Muscle of leg (tissue), 11 donors: ENCODE data around the gene GPR17. TPM values are rescaled to one million over a fixed set of nuclear protein-coding genes. Genes with fewer than 3 reads are reported as not detected.

Source experiments
- DNase-seq: peaks from one replicate; pipeline ENCODE4 v3.0.0; 2013
- H3K27ac ChIP-seq: one replicate; pipeline ENCODE4 v1.5.1; 2013; ENCODE audit warnings: mild to moderate bottlenecking, low read length, control low read depth
- H3K27me3 ChIP-seq: one replicate; pipeline ENCODE4 v1.6.1; 2013; ENCODE audit warnings: low read length; ENCODE audit not compliant: control insufficient read depth, insufficient read depth
- H3K36me3 ChIP-seq: one replicate; pipeline ENCODE4 v1.6.1; 2013; ENCODE audit warnings: low read length; ENCODE audit not compliant: control insufficient read depth, insufficient read depth
- H3K4me1 ChIP-seq: one replicate; pipeline ENCODE4 v1.6.1; 2013; ENCODE audit warnings: low read length; ENCODE audit not compliant: control insufficient read depth, insufficient read depth
- H3K4me3 ChIP-seq: one replicate; pipeline ENCODE4 v1.5.1; 2013; ENCODE audit warnings: low read length, control low read depth
- H3K9me3 ChIP-seq: replicated peaks from 2 replicates; pipeline ENCODE4 v1.6.1; 2013; ENCODE audit warnings: low read depth, low read length; ENCODE audit not compliant: control insufficient read depth
- WGBS: methylation state at CpG from one replicate; pipeline ENCODE4 v1.1.5; 2013; ENCODE audit warnings: missing lambda C conversion rate; ENCODE audit not compliant: insufficient coverage; 5-methylcytosine and 5-hydroxymethylcytosine counted together
- polyA plus RNA-seq, 8 donors: library from polyadenylated mRNA; unstranded; fragments of 120-200 nt; gene quantifications; one replicate each; pipeline versions ENCODE4 v1.2.1 to v1.2.3, GENCODE V29; 2013; ENCODE audit warnings: inconsistent platforms in 1 of 8, low replicate concordance in 1 of 8; ENCODE audit not compliant: insufficient read length in 8 of 8, insufficient read depth in 1 of 8
- total RNA-seq: library from RNA; stranded (reverse); fragments of 120-200 nt; gene quantifications from one replicate; pipeline ENCODE4 v1.2.4, GENCODE V29; 2013

GPR17 gene
- total and polyA plus RNA-seq, 9 donors: 0.53 to 11.2 (median 3.9) TPM

- Histone ChIP-seq H3K27me3 (no peaks in the 10 kb centered on the region), H3K36me3 (peaks cover 7% of the 10 kb centered on the region), H3K27ac (no peak overlapping the region), H3K4me3 (no peak overlapping the region), H3K9me3 (no peaks in the 10 kb centered on the region), H3K4me1 (peaks cover 41% of the 10 kb centered on the region)
- no peak for DNase-seq
- WGBS: 93% methylated on average over 15 of the region's 15 CpGs
Observed at GRCh38 chr2:127656569-127657231, 10.7 kb downstream of the GPR17 start.

- Histone ChIP-seq H3K4me3 (no peak overlapping the region), H3K4me1 (peaks cover 41% of the 10 kb centered on the region), H3K9me3 (no peaks in the 10 kb centered on the region), H3K27ac (no peak overlapping the region), H3K27me3 (no peaks in the 10 kb centered on the region), H3K36me3 (peaks cover 7% of the 10 kb centered on the region)
- WGBS: 95% methylated on average over 17 of the region's 17 CpGs
- DNase-seq: no peak
Observed at GRCh38 chr2:127657232-127657595, 11.3 kb downstream of the GPR17 start.

DNA sequence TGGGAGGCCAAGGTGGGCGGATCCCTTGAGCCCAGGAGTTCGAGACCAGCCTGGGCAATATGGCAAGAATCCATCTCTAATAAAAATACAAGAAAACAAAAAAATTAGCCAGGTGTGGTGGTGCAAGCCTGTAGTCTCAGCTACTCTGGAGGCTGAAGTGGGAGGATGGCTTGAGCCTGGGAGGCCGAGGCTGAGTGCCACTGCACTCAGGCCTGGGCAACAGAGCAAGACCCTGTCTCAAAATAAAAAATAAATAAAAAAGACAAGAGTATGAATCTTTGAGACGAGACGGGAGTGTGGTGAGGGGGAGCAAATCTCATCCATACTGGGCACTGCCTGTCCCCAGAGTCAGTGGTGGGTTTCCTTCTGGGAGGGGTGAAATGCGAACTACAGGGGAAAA is 12.2 kb downstream of the GPR17 start:
- DNase-seq: no peak
- Histone ChIP-seq H3K27ac (no peak overlapping the region), H3K27me3 (peaks cover 3% of the 10 kb centered on the region), H3K36me3 (peaks cover 3% of the 10 kb centered on the region), H3K4me1 (peaks cover 37% of the 10 kb centered on the region), H3K9me3 (no peaks in the 10 kb centered on the region), H3K4me3 (no peak overlapping the region)
- 100% methylated on average over 1 of the region's 6 CpGs for WGBS

- peaks cover 39% of the 10 kb centered on the region for H3K4me1 ChIP-seq
- 83% methylated on average over 15 of the region's 20 CpGs for WGBS
Observed at GRCh38 chr2:127658641-127659407, 12.9 kb downstream of the GPR17 start.

DNA sequence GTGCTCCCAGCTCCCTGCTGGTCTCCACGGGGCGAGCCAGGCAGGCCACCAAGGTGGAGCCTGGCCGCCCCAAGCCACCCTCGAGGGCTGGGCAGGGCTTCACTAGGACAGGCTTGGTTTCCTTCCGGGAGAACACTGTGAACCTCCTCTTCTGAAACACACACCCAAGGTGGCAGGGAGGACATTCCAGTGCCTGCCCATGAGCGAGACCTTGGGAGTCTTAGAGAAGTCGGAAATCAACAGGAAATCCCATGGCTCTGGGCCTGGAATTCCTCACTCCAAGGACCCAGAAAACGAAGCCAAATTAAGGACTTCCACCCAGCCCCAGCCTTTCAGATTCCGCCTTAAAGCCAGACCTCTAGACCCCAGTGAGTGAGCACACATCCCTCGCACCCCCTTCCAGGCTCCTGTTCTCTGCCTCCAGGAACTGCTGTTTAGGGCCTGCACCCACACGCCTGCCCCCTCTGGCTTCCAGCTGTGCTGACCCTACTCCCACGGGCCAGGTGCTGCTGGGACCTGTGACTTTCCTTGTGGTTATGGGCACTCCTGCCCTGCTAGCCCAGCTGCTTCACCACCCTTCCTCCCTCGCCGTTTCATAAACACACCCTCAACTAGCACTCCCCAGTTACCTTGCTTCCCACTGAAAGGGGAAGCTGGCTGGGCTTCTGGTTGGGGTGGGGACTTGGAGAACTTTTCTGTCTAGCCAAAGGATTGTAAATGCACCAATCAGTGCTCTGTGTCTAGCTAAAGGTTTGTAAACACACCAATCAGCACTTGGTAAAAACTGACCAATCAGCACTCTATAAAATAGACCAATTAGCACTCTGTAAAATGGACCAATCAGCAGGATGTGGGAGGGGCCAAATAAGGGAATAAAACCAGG is 13.7 kb downstream of the GPR17 start:
- H3K27ac ChIP-seq: peak overlapping the region; percentile 42
- peaks cover 17% of the 10 kb centered on the region for H3K27me3 ChIP-seq
- 72% methylated on average over 9 of the region's 14 CpGs for WGBS
- DNase-seq: no peak
- H3K9me3 ChIP-seq: no peaks in the 10 kb centered on the region
- H3K36me3 ChIP-seq: peaks cover 2% of the 10 kb centered on the region
- H3K4me3 ChIP-seq: no peak overlapping the region
- peaks cover 44% of the 10 kb centered on the region for H3K4me1 ChIP-seq

More at GRCh38 chr2:127658641-127659407, 12.9 kb downstream of the GPR17 start:
- H3K36me3 ChIP-seq: peaks cover 2% of the 10 kb centered on the region
- no peaks in the 10 kb centered on the region for H3K9me3 ChIP-seq
- H3K27ac ChIP-seq: no peak overlapping the region
- DNase-seq: no peak
- no peak overlapping the region for H3K4me3 ChIP-seq
- peaks cover 10% of the 10 kb centered on the region for H3K27me3 ChIP-seq

DNA sequence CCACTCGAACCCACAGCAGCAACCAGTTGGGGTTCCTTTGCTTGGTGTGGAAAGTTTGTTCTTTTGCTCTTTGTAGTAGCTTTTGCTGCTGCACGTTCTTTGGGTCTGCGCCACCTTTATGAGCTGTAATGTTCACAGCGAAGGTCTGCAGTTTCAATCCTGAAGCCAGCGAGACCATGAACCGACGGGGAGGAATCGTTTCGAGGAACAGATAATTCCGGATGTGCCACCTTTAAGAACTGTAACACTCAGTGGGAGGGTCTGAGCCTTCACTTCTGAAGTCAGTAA is 14.3 kb downstream of the GPR17 start:
- Histone ChIP-seq H3K9me3 (no peaks in the 10 kb centered on the region), H3K4me3 (no peak overlapping the region), H3K27ac (no peak overlapping the region), H3K36me3 (peaks cover 2% of the 10 kb centered on the region), H3K4me1 (peaks cover 47% of the 10 kb centered on the region), H3K27me3 (peaks cover 23% of the 10 kb centered on the region)
- DNase-seq: no peak
- WGBS: 94% methylated on average over 8 of the region's 10 CpGs

DNA sequence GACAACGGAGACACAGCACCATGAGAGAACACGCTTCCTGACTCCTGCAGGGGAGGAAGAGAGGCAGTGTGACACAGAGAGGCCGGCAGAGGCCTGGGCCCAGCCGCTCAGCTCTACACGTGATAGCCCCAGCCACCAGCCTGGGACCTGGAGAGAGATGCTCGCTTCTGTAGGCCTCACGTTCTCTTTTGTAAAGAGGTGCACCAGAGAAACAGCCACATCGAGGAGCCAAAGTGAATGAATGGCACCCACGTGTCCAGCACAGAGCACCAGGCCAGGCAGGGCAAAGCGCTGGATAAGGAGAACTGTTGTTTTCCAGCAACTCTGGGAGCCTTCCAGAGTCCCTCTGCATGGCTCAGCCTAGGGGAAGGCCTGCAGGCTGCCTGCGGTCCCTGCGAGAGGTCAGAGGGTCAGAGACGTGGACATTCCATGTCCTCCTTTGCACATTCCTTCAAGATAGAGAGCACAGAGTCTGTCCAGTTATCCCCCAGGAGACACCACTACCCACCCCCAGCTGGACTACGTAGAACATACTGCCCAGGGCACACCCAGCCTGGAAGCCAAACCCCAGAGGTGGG is 15.2 kb downstream of the GPR17 start:
- 81% methylated on average over 13 of the region's 14 CpGs for WGBS
- H3K4me3 ChIP-seq: no peak overlapping the region
- H3K27me3 ChIP-seq: peaks cover 30% of the 10 kb centered on the region
- peaks cover 42% of the 10 kb centered on the region for H3K4me1 ChIP-seq
- H3K9me3 ChIP-seq: no peaks in the 10 kb centered on the region
- peaks cover 2% of the 10 kb centered on the region for H3K36me3 ChIP-seq
- no peak overlapping the region for H3K27ac ChIP-seq
- DNase-seq: no peak

DNA sequence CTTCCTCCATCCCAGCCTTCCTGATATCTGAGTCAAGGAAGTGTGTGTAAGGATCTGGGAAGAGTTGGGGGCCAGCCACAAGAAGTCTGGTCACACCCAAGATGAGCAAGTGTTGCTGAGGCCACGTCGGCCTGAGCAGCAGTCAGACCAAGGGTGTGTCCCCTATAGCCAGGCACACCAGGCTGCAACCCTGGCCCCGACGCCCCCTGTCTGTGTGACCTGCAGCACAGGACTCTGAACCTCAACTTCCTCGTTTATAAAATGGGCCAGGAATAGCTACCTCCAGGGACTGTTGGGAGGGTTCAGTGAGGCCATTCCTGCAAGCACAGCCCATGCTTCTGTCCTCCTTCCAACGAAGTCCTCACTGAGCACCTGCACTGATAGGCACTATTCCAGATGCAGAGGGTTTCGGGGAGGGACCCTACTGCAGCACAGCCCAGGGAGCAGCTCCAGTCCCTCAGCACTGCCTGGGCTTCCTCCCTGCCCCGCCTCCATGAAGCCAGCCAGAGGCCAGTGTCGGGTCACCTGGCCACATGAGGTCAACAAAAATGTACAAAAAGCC is 16.1 kb downstream of the GPR17 start:
- 51% methylated on average over 8 of the region's 9 CpGs for WGBS
- H3K27me3 ChIP-seq: peaks cover 32% of the 10 kb centered on the region
- peaks cover 42% of the 10 kb centered on the region for H3K4me1 ChIP-seq
- no peak overlapping the region for H3K4me3 ChIP-seq
- H3K36me3 ChIP-seq: peaks cover 2% of the 10 kb centered on the region
- no peaks in the 10 kb centered on the region for H3K9me3 ChIP-seq
- H3K27ac ChIP-seq: no peak overlapping the region
- no peak for DNase-seq

DNA sequence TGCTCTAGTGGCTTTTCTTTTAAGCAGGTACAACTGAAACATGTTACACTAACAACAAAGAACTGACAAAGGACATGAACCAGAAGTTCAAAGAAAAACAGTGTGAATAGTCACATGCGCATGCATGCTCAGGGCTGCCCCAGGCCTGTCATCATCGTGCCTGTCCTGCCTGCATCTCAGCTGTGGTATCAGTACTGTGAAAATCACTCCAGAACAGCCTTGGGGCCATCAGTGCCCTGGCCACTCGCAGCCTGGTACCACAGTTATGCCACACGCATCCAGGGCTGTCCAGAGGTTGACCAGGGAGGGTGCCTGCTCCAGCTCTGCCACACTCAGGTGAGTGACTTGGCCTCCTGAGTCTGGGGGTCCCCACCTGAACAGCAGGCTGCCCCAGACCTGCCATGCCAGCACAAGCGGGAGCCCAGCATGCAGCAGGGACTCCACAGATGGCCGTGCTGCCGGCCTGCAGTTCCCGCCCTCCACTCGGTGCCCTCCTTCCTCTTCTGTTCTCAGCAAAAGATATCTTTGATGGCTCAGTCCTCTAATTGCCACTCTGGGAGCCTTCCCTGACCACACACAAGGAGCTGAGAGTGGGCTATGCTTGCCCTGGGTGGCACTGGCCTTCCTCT is 17.1 kb downstream of the GPR17 start:
- peaks cover 2% of the 10 kb centered on the region for H3K36me3 ChIP-seq
- H3K9me3 ChIP-seq: no peaks in the 10 kb centered on the region
- peaks cover 42% of the 10 kb centered on the region for H3K4me1 ChIP-seq
- no peak for DNase-seq
- H3K4me3 ChIP-seq: no peak overlapping the region
- H3K27me3 ChIP-seq: peaks cover 32% of the 10 kb centered on the region
- whole genome bisulfite sequencing: 70% methylated on average over 9 of the region's 9 CpGs
- no peak overlapping the region for H3K27ac ChIP-seq
